Measurements from ENCODE around the gene PRKG1.

DNA sequence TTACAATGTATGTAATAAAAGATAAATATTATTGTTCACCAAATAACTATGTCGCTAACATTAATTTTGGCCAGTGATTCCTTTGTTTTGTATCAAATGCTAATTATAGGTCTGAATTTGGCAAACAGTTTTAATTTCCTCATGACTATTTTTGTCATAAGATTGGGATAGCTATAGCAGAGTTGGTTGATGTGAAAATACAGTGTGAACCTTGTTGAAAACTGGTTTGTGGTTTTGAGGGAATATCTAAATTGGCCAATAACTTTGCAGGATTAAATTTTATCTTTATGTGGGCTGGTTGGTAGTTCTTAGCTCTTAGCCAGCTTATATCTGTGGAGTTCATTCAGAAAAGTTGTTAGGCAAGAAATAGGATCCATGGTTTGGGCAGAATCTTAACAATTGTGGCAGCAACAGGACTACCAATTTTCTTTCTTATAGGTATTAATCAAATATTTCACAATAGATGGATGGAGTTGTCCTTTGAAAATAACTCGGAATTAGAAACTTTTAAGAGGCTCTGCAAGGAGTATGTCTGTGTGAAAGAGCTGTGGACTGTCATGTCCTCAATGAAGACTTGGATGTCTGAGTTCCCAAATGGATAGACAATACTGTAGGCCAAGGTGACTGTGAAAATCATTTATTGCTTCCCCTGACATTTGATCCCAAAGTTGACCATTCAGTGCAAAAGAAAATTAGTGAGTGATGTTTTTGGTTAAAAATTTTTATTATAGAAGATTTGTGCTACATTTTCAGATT, 73.5 kb downstream of the PRKG1 start:
- TF ChIP-seq, protein P1, sequence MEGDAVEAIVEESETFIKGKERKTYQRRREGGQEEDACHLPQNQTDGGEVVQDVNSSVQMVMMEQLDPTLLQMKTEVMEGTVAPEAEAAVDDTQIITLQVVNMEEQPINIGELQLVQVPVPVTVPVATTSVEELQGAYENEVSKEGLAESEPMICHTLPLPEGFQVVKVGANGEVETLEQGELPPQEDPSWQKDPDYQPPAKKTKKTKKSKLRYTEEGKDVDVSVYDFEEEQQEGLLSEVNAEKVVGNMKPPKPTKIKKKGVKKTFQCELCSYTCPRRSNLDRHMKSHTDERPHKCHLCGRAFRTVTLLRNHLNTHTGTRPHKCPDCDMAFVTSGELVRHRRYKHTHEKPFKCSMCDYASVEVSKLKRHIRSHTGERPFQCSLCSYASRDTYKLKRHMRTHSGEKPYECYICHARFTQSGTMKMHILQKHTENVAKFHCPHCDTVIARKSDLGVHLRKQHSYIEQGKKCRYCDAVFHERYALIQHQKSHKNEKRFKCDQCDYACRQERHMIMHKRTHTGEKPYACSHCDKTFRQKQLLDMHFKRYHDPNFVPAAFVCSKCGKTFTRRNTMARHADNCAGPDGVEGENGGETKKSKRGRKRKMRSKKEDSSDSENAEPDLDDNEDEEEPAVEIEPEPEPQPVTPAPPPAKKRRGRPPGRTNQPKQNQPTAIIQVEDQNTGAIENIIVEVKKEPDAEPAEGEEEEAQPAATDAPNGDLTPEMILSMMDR (conservative IDR thresholded peaks at IDR 0.05; ENCODE audit: low read depth, low read length): no peak
- TF ChIP-seq EZH2 (IDR thresholded peaks at IDR 0.05; ENCODE audit: low read length, unreplicated experiment): no peak
- no peak for TF ChIP-seq EZH2phosphoT487 (IDR thresholded peaks at IDR 0.05; ENCODE audit: borderline replicate concordance, low read length)
